IMR-90 (cell line): ENCODE data around the gene NPW. TPM values are rescaled to one million over a fixed set of nuclear protein-coding genes. Genes with fewer than 3 reads are reported as not detected.

Experiments
- ATAC-seq: fragments of 200-7000 bp; cut with Tn5 transposase; 2 replicates; pipeline ENCODE4 v1.9.1; 2020; ENCODE audit warnings: low read depth, mild to moderate bottlenecking, moderate library complexity
- BruUV-seq: library from RNA; stranded (reverse); fragments of 400-500 nt; replicated peaks from 2 replicates; lab custom pipeline; 2021; lab: Mats Ljungman, UMichigan
- CTCF ChIA-PET: fragments of 300-600 bp; formaldehyde crosslinking; extraction: SDS; loops from one replicate; lab custom pipeline; 2021; ENCODE audit warnings: antibody characterized with exemption; lab: Yijun Ruan, JAX
- POLR2A ChIA-PET: fragments of 300-600 bp; sonication (Branson Sonifier 250); formaldehyde crosslinking; loops from one replicate; lab custom pipeline; 2022; ENCODE audit warnings: antibody characterized with exemption; ENCODE audit not compliant: unreplicated experiment; lab: Charles Lee
- DNase-seq: peaks from one replicate; pipeline ENCODE4 v3.0.0; 2013
- H2AFZ ChIP-seq: replicated peaks from 2 replicates; pipeline ENCODE3; 2013; ENCODE audit warnings: low read length, mild to moderate bottlenecking; ENCODE audit not compliant: poor library complexity
- H2AK5ac ChIP-seq: 2 replicates; pipeline ENCODE4 v1.6.1; 2013; ENCODE audit warnings: low read depth, low read length, inconsistent platforms
- H2AK9ac ChIP-seq: replicated peaks from 2 replicates; pipeline ENCODE3; 2013; ENCODE audit warnings: mild to moderate bottlenecking, low read depth, low read length, moderate library complexity; ENCODE audit not compliant: poor library complexity
- H2BK120ac ChIP-seq: 2 replicates; pipeline ENCODE4 v1.6.1; 2013; ENCODE audit warnings: low read depth, low read length, inconsistent platforms
- H2BK15ac ChIP-seq: 3 replicates; pipeline ENCODE4 v1.6.1; 2013; ENCODE audit warnings: low read depth, low read length, inconsistent platforms
- H2BK20ac ChIP-seq: 2 replicates; pipeline ENCODE4 v1.6.1; 2013; ENCODE audit warnings: low read depth, mild to moderate bottlenecking, inconsistent platforms, low read length, moderate library complexity
- H2BK5ac ChIP-seq: 2 replicates; pipeline ENCODE4 v1.6.1; 2013; ENCODE audit warnings: mild to moderate bottlenecking, low read depth, low read length, inconsistent platforms; ENCODE audit not compliant: poor library complexity, severe bottlenecking
- H3K14ac ChIP-seq: replicated peaks from 2 replicates; pipeline ENCODE4 v1.6.1; 2013; ENCODE audit warnings: low read depth, low read length, inconsistent platforms
- H3K18ac ChIP-seq: 2 replicates; pipeline ENCODE4 v1.6.1; 2013; ENCODE audit warnings: low read depth, low read length, control low read depth
- H3K23ac ChIP-seq: 2 replicates; pipeline ENCODE4 v1.6.1; 2013; ENCODE audit warnings: low read depth, low read length, inconsistent platforms
- H3K27ac ChIP-seq: 2 replicates; pipeline ENCODE4 v1.5.1; 2013; ENCODE audit warnings: mild to moderate bottlenecking, control low read depth, low read length; ENCODE audit not compliant: insufficient read depth
- H3K27me3 ChIP-seq: 2 replicates; pipeline ENCODE4 v1.6.1; 2013; ENCODE audit warnings: low read length; ENCODE audit not compliant: control insufficient read depth, insufficient read depth
- H3K36me3 ChIP-seq: 2 replicates; pipeline ENCODE4 v1.6.1; 2013; ENCODE audit warnings: low read length, mixed read lengths; ENCODE audit not compliant: control insufficient read depth, insufficient read depth
- H3K4ac ChIP-seq: 2 replicates; pipeline ENCODE4 v1.6.1; 2013; ENCODE audit warnings: low read depth, low read length, inconsistent platforms
- H3K4me1 ChIP-seq: 2 replicates; pipeline ENCODE4 v1.6.1; 2013; ENCODE audit warnings: low read length, mixed read lengths; ENCODE audit not compliant: control insufficient read depth, insufficient read depth
- H3K4me2 ChIP-seq: 2 replicates; pipeline ENCODE4 v1.6.1; 2013; ENCODE audit warnings: low read depth, mild to moderate bottlenecking, control low read depth, low read length, moderate library complexity
- H3K4me3 ChIP-seq: 2 replicates; pipeline ENCODE4 v1.5.1; 2013; ENCODE audit warnings: low read depth, mild to moderate bottlenecking, control low read depth, low read length, moderate library complexity; ENCODE audit not compliant: insufficient read depth
- H3K56ac ChIP-seq: 2 replicates; pipeline ENCODE4 v1.6.1; 2013; ENCODE audit warnings: low read length, inconsistent platforms; ENCODE audit not compliant: insufficient read depth; ENCODE audit errors: extremely low read depth
- H3K79me1 ChIP-seq, 2 experiments: 2 replicates each; pipeline ENCODE4 v1.6.1; 2013; ENCODE audit warnings: low read length in 2 of 2, inconsistent platforms in 1 of 2, low read depth in 1 of 2
- H3K9ac ChIP-seq: 2 replicates; pipeline ENCODE4 v1.6.1; 2013; ENCODE audit warnings: low read depth, low read length, control low read depth
- H3K9me1 ChIP-seq: 2 replicates; pipeline ENCODE4 v1.6.1; 2013; ENCODE audit warnings: low read length, inconsistent platforms; ENCODE audit not compliant: insufficient read depth
- H3K9me3 ChIP-seq: 2 replicates; pipeline ENCODE4 v1.6.1; 2013; ENCODE audit warnings: low read length; ENCODE audit not compliant: control insufficient read depth, insufficient read depth
- H4K20me1 ChIP-seq: 2 replicates; pipeline ENCODE4 v1.6.1; 2013; ENCODE audit warnings: low read length, inconsistent platforms; ENCODE audit not compliant: insufficient read depth
- H4K5ac ChIP-seq: 2 replicates; pipeline ENCODE4 v1.6.1; 2013; ENCODE audit warnings: mild to moderate bottlenecking, low read depth, low read length, control low read depth
- H4K8ac ChIP-seq, 2 experiments: 2 replicates each; pipeline ENCODE4 v1.6.1; 2013; ENCODE audit warnings: low read depth in 2 of 2, low read length in 2 of 2, control low read depth in 1 of 2, inconsistent platforms in 1 of 2
- H4K91ac ChIP-seq: 2 replicates; pipeline ENCODE4 v1.6.1; 2013; ENCODE audit warnings: low read depth, low read length, inconsistent platforms; ENCODE audit not compliant: insufficient read depth
- BHLHE40 ChIP-seq: fragments of 150-350 bp; IDR thresholded peaks from 2 replicates; pipeline ENCODE4 v1.6.1; 2016; ENCODE audit warnings: mild to moderate bottlenecking, low read depth, low read length
- CEBPB ChIP-seq: IDR thresholded peaks from 2 replicates; pipeline ENCODE4 v1.6.1; 2012; ENCODE audit warnings: low read depth, low read length, improper control_type of control experiment
- CHD1 ChIP-seq: IDR thresholded peaks from 2 replicates; pipeline ENCODE4 v1.6.1; 2012; ENCODE audit warnings: low read depth, low read length, improper control_type of control experiment
- CTCF ChIP-seq: conservative IDR thresholded peaks from 2 replicates; pipeline ENCODE4 v1.5.1; 2012; ENCODE audit warnings: mild to moderate bottlenecking, low read depth, low read length, improper control_type of control experiment
- ELK1 ChIP-seq: fragments of 150-350 bp; IDR thresholded peaks from 2 replicates; pipeline ENCODE4 v1.6.1; 2016; ENCODE audit warnings: low read depth, mild to moderate bottlenecking, low read length, moderate library complexity, borderline replicate concordance
- FOS ChIP-seq: fragments of 150-350 bp; IDR thresholded peaks from 2 replicates; pipeline ENCODE4 v1.6.1; 2016; ENCODE audit warnings: low read depth, low read length
- RCOR1 ChIP-seq: IDR thresholded peaks from 2 replicates; pipeline ENCODE4 v1.6.1; 2012; ENCODE audit warnings: mild to moderate bottlenecking, low read length, improper control_type of control experiment; ENCODE audit not compliant: insufficient replicate concordance
- RFX5 ChIP-seq: IDR thresholded peaks from 2 replicates; pipeline ENCODE4 v1.8.0; 2012; ENCODE audit warnings: low read depth, mild to moderate bottlenecking, low read length, moderate library complexity
- USF2 ChIP-seq: fragments of 150-350 bp; IDR thresholded peaks from 2 replicates; pipeline ENCODE4 v1.6.1; 2017; ENCODE audit warnings: mild to moderate bottlenecking, antibody characterized with exemption, low read length, low read depth
- WGBS, 2 experiments: methylation state at CpG; one replicate each; pipeline versions ENCODE4 v1.1.5 to v1.1.7; 2013; ENCODE audit warnings: missing lambda C conversion rate in 2 of 2; ENCODE audit not compliant: insufficient read length in 1 of 2; ENCODE audit errors: extremely low coverage in 2 of 2; 5-methylcytosine and 5-hydroxymethylcytosine counted together
- dilution Hi-C: fragments of 300-500 bp; cut with HindIII; formaldehyde crosslinking; loops from one replicate; pipeline ENCODE4 v1.14.3; 2018; ENCODE audit warnings: low sequenced_read_pairs; ENCODE audit not compliant: unreplicated experiment
- in situ Hi-C: fragments of 300-500 bp; cut with MboI; formaldehyde crosslinking; loops from 3 replicates; pipeline ENCODE4 v1.14.3; 2019; ENCODE audit warnings: low sequenced_read_pairs, inconsistent platforms, mixed read lengths
- intact Hi-C: fragments of 100-400 bp; cut with micrococcal nuclease; formaldehyde crosslinking; loops from 2 replicates; pipeline ENCODE4 v1.10.0; 2022
- polyA plus RNA-seq, 3 experiments: library from polyadenylated mRNA; depleted of rRNA; stranded (reverse); fragments of >200 nt; gene quantifications; 2 replicates each; pipeline ENCODE4 v1.2.3, GENCODE V29; 2012; ENCODE audit warnings: low replicate concordance in 1 of 3
- total RNA-seq: library from RNA; depleted of rRNA; stranded (reverse); fragments of >200 nt; gene quantifications from 2 replicates; pipeline ENCODE4 v1.2.3, GENCODE V29; 2012

Gene NPW
- total and polyA plus RNA-seq, 2 of the 4 experiments (the other 2 are of a cell fraction), result 0.18 to 2.0 TPM

- dilution Hi-C loops, result no loop called here
- no peak overlapping the region for H4K91ac ChIP-seq
- ChIA-PET POLR2A (no interaction called here), CTCF (no interaction called here)
- H3K56ac ChIP-seq, result no peak overlapping the region
- no peak overlapping the region for H3K4me2 ChIP-seq
- intact Hi-C loops, result no loop called here
- no peak overlapping the region for H2BK15ac ChIP-seq
- H4K20me1 ChIP-seq, result no peaks in the 10 kb centered on the region; the same call in 1 of the 2 replicates
- H4K8ac ChIP-seq, result no peak overlapping the region
- no peak overlapping the region for H3K9ac ChIP-seq
- H3K4me3 ChIP-seq, result no peak overlapping the region
- no peak overlapping the region for H2AK5ac ChIP-seq
- H3K36me3 ChIP-seq, result peaks cover 48% of the 10 kb centered on the region
- H3K23ac ChIP-seq, result no peak overlapping the region
- ATAC-seq, result no peak
- no peaks in the 10 kb centered on the region for H3K9me1 ChIP-seq
- no peak overlapping the region for H4K5ac ChIP-seq
- no peak overlapping the region for H2BK120ac ChIP-seq
- H2BK20ac ChIP-seq, result no peak overlapping the region
- no peaks in the 10 kb centered on the region; the same call in 1 of the 2 replicates for H3K4me1 ChIP-seq
- H3K27ac ChIP-seq, result no peak overlapping the region
- BruUV-seq, result no TSS peak
- peaks cover 0 to 13% of the 10 kb centered on the region in 2 experiments; a peak in 1 of 4 replicates for H3K79me1 ChIP-seq
- H3K18ac ChIP-seq, result no peak overlapping the region
- H2BK5ac ChIP-seq, result no peak overlapping the region
- H3K27me3 ChIP-seq, result peaks cover 29% of the 10 kb centered on the region; the same call in 1 of the 2 replicates
- in situ Hi-C loops, result no loop called here
- WGBS, 2 experiments, result 91% methylated on average over 7 of the region's 18 CpGs; no CpG with 5 or more reads in 1 of the 2 experiments
- H3K14ac ChIP-seq, result no peak overlapping the region
- no peak overlapping the region for H2AFZ ChIP-seq
- no peaks in the 10 kb centered on the region for H3K9me3 ChIP-seq
- no peak overlapping the region for H3K4ac ChIP-seq
- H2AK9ac ChIP-seq, result no peak overlapping the region
- no peak for DNase-seq
- TF ChIP-seq CTCF, result no peak
- no peak for TF ChIP-seq CHD1
- no peak for TF ChIP-seq RCOR1
- no peak for TF ChIP-seq CEBPB
- TF ChIP-seq ELK1, result no peak
- TF ChIP-seq FOS, result no peak
- no peak for TF ChIP-seq USF2
- no peak for TF ChIP-seq RFX5
- TF ChIP-seq BHLHE40, result no peak
These were observed 41.7 kb upstream of the NPW start for GRCh38 chr16:1977875-1978268.
